ENCODE measurements around the gene ASIC3. TPM values are rescaled to one million over a fixed set of nuclear protein-coding genes. Genes with fewer than 3 reads are reported as not detected.

Gene ASIC3
- total and polyA plus RNA-seq, 2 of the 8 experiments (the other 6 are each of a cell fraction or from before 2014, with no cell fraction given) = 1.6 to 1.9 TPM

- no peaks in the 10 kb centered on the region for H3K79me2 ChIP-seq (ENCODE audit: control insufficient read depth in 1 of 2, insufficient read depth in 2 of 2, low read length in 2 of 2)
- H3K18ac ChIP-seq (ENCODE audit: extremely low read depth, low read length) = no peak overlapping the region
- H3K36me3 ChIP-seq (ENCODE audit: control insufficient read depth in 2 of 4, insufficient read depth in 4 of 4, low read length in 3 of 4) = no peaks in the 10 kb centered on the region
- H3K4me3 ChIP-seq (ENCODE audit: extremely low read depth in 1 of 4, insufficient read depth in 2 of 4, low read depth in 3 of 4, low read length in 4 of 4) = peak overlapping the region in 3 of 4 experiments; percentile 4 to 53 (median 7); a peak in 4 of 8 replicates
- no peaks in the 10 kb centered on the region; the same call in 1 of the 2 replicates for H3K79me1 ChIP-seq (ENCODE audit: low read depth, low read length)
- H2BK20ac ChIP-seq (ENCODE audit: low read length) = no peak overlapping the region
- no peak overlapping the region for H3K27ac ChIP-seq (ENCODE audit: low read depth, low read length)
- H3K9me3 ChIP-seq (ENCODE audit: insufficient read depth in 2 of 2, low read depth in 1 of 2, low read length in 1 of 2) = no peaks in the 10 kb centered on the region
- H2BK12ac ChIP-seq (ENCODE audit: low read depth, low read length) = peak overlapping the region; percentile 72; the same call in 1 of the 2 replicates
- no peak overlapping the region for H3K14ac ChIP-seq (ENCODE audit: insufficient read length)
- no peaks in the 10 kb centered on the region; the same call in 1 of the 2 replicates for H3K23me2 ChIP-seq (ENCODE audit: low read depth, low read length)
- H4K91ac ChIP-seq (replicated peaks; ENCODE audit: insufficient read length, low read length) = peak overlapping the region; percentile 5
- peak overlapping the region; percentile 72; the same call in 1 of the 2 replicates for H2BK15ac ChIP-seq (ENCODE audit: low read length)
- peaks cover 0 to 38% (median 27%) of the 10 kb centered on the region in 4 experiments; a peak in 6 of 7 replicates for H3K4me1 ChIP-seq (replicated peaks in 1 of 4; ENCODE audit: control insufficient read depth in 3 of 4, insufficient read depth in 4 of 4, low read length in 3 of 4)
- peak overlapping the region; percentile 23; the same call in 1 of the 2 replicates for H4K8ac ChIP-seq (ENCODE audit: extremely low read depth, insufficient read depth, low read length)
- no peak overlapping the region for H2AK5ac ChIP-seq (ENCODE audit: low read depth, low read length)
- FAIRE-seq (peak; percentile 84), DNase-seq (ENCODE audit: low read depth in 1 of 2, low spot score in 2 of 2) (peak in 1 of 2 experiments; percentile 73)
- ChIA-PET POLR2A (ENCODE audit: partially characterized antibody) (interaction anchor here (0.8 to 1.6 kb wide), 6 partner anchors 8 to 64 kb away, joined by 3 to 6 read pairs (median 4); no protein-coding TSS in a partner anchor), CTCF (ENCODE audit: partially characterized antibody) (interaction anchor here (0.8 to 11.5 kb wide), 26 partner anchors 8 to 166 kb away, joined by 3 to 142 read pairs (median 4); partner anchors contain the start of genes ATG9B and NOS3)
- 41% methylated on average over 16 of the region's 23 CpGs; no CpG with 5 or more reads in 1 of the 2 experiments for WGBS, 2 experiments (ENCODE audit: extremely low coverage in 1 of 2, insufficient coverage in 1 of 2, insufficient read length in 1 of 2, insufficient replicate concordance in 2 of 2, low coverage in 1 of 2, low lambda C conversion rate in 2 of 2, missing lambda C conversion rate in 1 of 2)
- peak overlapping the region; percentile 60 to 68 for H3K4me2 ChIP-seq (ENCODE audit: insufficient read depth in 1 of 2, low read depth in 2 of 2, low read length in 2 of 2)
- H3K23ac ChIP-seq (ENCODE audit: insufficient read length) = no peak overlapping the region
- no peak overlapping the region for H3K4ac ChIP-seq (replicated peaks; ENCODE audit: insufficient read length, low read depth, low read length)
- H2AFZ ChIP-seq (ENCODE audit: low read length) = no peak overlapping the region
- no peaks in the 10 kb centered on the region for H4K20me1 ChIP-seq (replicated peaks in 1 of 2; ENCODE audit: control insufficient read depth in 1 of 2, insufficient read depth in 2 of 2, low read length in 2 of 2)
- H4K5ac ChIP-seq (ENCODE audit: insufficient read length, low read depth, low read length) = no peak overlapping the region
- H2BK120ac ChIP-seq (replicated peaks; ENCODE audit: low read depth, low read length) = no peak overlapping the region
- H2BK5ac ChIP-seq (ENCODE audit: low read depth, low read length) = peak overlapping the region; percentile 50; the same call in 1 of the 2 replicates
- peaks cover 0 to 15% (median 12%) of the 10 kb centered on the region in 4 experiments; a peak in 6 of 7 replicates for H3K27me3 ChIP-seq (replicated peaks in 1 of 4; ENCODE audit: control insufficient read depth in 3 of 4, extremely low read depth in 1 of 4, insufficient read depth in 3 of 4, low read length in 3 of 4)
- H3K9ac ChIP-seq (replicated peaks in 1 of 4; ENCODE audit: extremely low read depth in 1 of 4, low read depth in 3 of 4, low read length in 3 of 4) = 0 out of 7 replicates have a peak overlapping the region, but pooled peaks of 2 of the 4 experiments have one; percentile 29 to 38
- no peak overlapping the region for H3K56ac ChIP-seq (replicated peaks; ENCODE audit: insufficient read length, low read depth, low read length)
- TF ChIP-seq E2F6 (IDR thresholded peaks at IDR 0.05) = no peak
- TF ChIP-seq SP1 (IDR thresholded peaks at IDR 0.05; ENCODE audit: low read depth, low read length) = no peak
- TF ChIP-seq BRCA1 (IDR thresholded peaks at IDR 0.05; ENCODE audit: low read depth, low read length) = no peak
- TF ChIP-seq KDM1A (IDR thresholded peaks at IDR 0.05; ENCODE audit: borderline replicate concordance, low read length) = no peak
- no peak for TF ChIP-seq BCL11A (IDR thresholded peaks at IDR 0.05; ENCODE audit: low read depth in 2 of 2, low read length in 2 of 2)
- peak; percentile 69 for TF ChIP-seq TEAD4 (IDR thresholded peaks at IDR 0.05; ENCODE audit: low read depth, low read length)
- no peak for TF ChIP-seq ATF3 (IDR thresholded peaks at IDR 0.05; ENCODE audit: insufficient read depth, low read depth, low read length)
- TF ChIP-seq CTCF (IDR thresholded peaks at IDR 0.05; ENCODE audit: control extremely low read depth in 1 of 3, insufficient read depth in 1 of 3, low read depth in 1 of 3, low read length in 3 of 3) = peak in 2 of 3 experiments; percentile 59 to 76; a peak in 3 of 4 replicates
- TF ChIP-seq CHD2 (IDR thresholded peaks at IDR 0.05; ENCODE audit: low read length) = no peak
Measured at GRCh38 chr7:151012911-151013347, 35.4 kb upstream of the ASIC3 start.
